ENCODE data around the gene ADCY2.

- TF ChIP-seq POLR2A (IDR thresholded peaks at IDR 0.05; ENCODE audit: low read length) = no peak
- TF ChIP-seq GATA1 (IDR thresholded peaks at IDR 0.05; ENCODE audit: low read depth, low read length) = no peak
Measured at GRCh38 chr5:7747728-7748127, 351.8 kb downstream of the ADCY2 start.
